ENCODE data around the gene OPCML. TPM values are rescaled to one million over a fixed set of nuclear protein-coding genes. Genes with fewer than 3 reads are reported as not detected.

Gene OPCML
- total RNA-seq, 1 experiment from 2014 or later = not detected

DNA sequence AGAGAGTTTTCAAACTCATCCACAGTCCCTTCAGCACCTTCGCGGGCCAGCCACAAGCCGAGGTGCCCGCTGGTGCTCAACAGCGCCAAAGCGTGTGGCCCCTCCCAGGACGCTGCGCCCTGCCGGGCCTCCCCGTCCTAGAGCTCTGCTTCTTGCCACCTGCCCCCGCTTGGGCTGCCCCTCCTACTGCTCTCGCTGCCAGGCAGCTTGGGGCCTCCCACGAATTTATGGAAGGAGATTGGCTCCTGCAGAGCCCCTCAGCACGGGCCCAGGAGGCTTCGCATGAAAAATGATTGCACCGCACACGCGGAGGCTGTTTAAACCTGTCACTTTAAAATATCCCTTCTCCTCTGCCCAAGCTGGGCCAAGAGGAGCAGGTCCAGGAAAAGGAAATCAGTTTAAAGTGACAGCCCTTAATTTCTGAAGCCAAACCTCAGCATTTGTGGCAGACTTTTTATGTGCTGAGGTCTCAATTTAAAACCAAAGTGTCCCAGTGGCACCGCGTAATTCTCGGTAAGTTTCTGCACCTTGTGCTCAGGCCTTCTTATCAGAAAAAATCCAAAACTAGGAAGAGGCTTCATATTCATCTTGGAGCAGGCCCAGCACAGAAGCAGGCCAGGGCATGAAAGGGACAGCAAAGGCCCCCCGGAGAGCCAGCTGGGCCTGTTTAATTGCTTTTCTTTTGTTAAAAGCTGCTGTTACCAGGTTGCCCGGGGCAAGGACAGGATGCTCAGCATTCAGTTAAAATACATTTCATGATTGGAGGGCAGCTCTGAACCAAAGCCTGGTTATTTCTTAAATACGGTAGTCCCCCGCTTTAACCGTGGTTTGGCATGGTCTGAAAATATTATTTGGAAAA, 303.6 kb downstream of the OPCML start:
- POLR2A ChIA-PET = no interaction called here

DNA sequence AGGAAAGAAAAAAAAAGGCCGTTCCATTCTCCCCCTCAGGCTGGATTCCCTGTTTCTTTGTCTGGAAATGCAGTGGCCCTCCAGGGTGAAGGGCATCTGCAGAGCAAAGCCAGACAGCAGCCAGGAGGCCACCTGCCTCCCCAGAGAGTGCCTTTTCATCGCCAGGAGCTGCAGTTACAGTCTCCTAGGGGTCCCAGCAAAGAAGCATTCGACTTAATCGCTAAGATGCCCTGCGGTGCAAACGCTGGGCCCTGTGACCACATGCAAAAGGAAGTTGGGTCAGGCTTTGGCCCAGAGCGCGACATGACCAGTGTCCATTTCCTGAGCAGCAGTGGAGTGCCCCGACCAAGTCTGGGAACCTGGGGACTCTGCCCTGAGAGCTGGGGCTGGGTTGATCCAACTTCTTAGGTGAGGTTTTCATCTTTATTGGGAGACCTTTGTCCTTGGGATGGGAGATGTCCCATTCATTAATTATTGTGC, 304.6 kb downstream of the OPCML start:
- Histone ChIP-seq H3K36me3 (ENCODE audit: control insufficient read depth, insufficient read depth, low read length) (no peaks in the 10 kb centered on the region), H3K27me3 (replicated peaks; ENCODE audit: control insufficient read depth, insufficient read depth, low read length) (no peaks in the 10 kb centered on the region), H3K4me3 (ENCODE audit: low read depth, low read length) (no peak overlapping the region), H3K9me3 (peaks cover 17% of the 10 kb centered on the region; the same call in 1 of the 2 replicates), H3K4me1 (peaks cover 36% of the 10 kb centered on the region)
- H3K27me3 Mint-ChIP-seq (ENCODE audit: insufficient read depth, unreplicated experiment) = no peaks in the 10 kb centered on the region
- CTCF ChIA-PET = no interaction called here
- BruUV-seq (replicated peaks) = no TSS peak
- H3K4me1 Mint-ChIP-seq (ENCODE audit: low read depth, unreplicated experiment) = peaks cover 12% of the 10 kb centered on the region
- intact Hi-C loops (cut with micrococcal nuclease; ENCODE audit: unreplicated experiment) = no loop called here
- no peak for DNase-seq
- peaks cover 25% of the 10 kb centered on the region for H3K9me3 Mint-ChIP-seq (ENCODE audit: unreplicated experiment)
- no peak overlapping the region for H3K4me3 Mint-ChIP-seq (ENCODE audit: unreplicated experiment)
- H3K27ac Mint-ChIP-seq (ENCODE audit: unreplicated experiment) = no peak overlapping the region
- no peak for TF ChIP-seq CTCF (IDR thresholded peaks at IDR 0.05; ENCODE audit: insufficient read depth in 1 of 2, low read depth in 1 of 2, low read length in 1 of 2, severe bottlenecking in 1 of 2, unreplicated experiment in 1 of 2)
- no peaks in the 10 kb centered on the region for H3K36me3 Mint-ChIP-seq (ENCODE audit: insufficient read depth, unreplicated experiment)
- POLR2A ChIA-PET = no interaction called here

More for the DNA sequence above, 303.6 kb downstream of the OPCML start:
- no peak overlapping the region for H3K4me3 ChIP-seq (ENCODE audit: low read depth, low read length)
- Mint-ChIP-seq H3K4me3 (ENCODE audit: unreplicated experiment) (no peak overlapping the region), H3K27ac (ENCODE audit: unreplicated experiment) (no peak overlapping the region), H3K36me3 (ENCODE audit: insufficient read depth, unreplicated experiment) (peaks cover 3% of the 10 kb centered on the region), H3K9me3 (ENCODE audit: unreplicated experiment) (peaks cover 32% of the 10 kb centered on the region), H3K4me1 (ENCODE audit: low read depth, unreplicated experiment) (peaks cover 12% of the 10 kb centered on the region), H3K27me3 (ENCODE audit: insufficient read depth, unreplicated experiment) (no peaks in the 10 kb centered on the region)
- H3K4me1 ChIP-seq = peaks cover 36% of the 10 kb centered on the region
- H3K27me3 ChIP-seq (replicated peaks; ENCODE audit: control insufficient read depth, insufficient read depth, low read length) = no peaks in the 10 kb centered on the region
- no peak for TF ChIP-seq CTCF (IDR thresholded peaks at IDR 0.05; ENCODE audit: insufficient read depth in 1 of 2, low read depth in 1 of 2, low read length in 1 of 2, severe bottlenecking in 1 of 2, unreplicated experiment in 1 of 2)
- DNase-seq = no peak
- CTCF ChIA-PET = no interaction called here
- H3K36me3 ChIP-seq (ENCODE audit: control insufficient read depth, insufficient read depth, low read length) = no peaks in the 10 kb centered on the region
- BruUV-seq (replicated peaks) = no TSS peak
- peaks cover 27% of the 10 kb centered on the region for H3K9me3 ChIP-seq
- intact Hi-C loops (cut with micrococcal nuclease; ENCODE audit: unreplicated experiment) = no loop called here

- Histone ChIP-seq H3K4me3 (ENCODE audit: low read depth, low read length) (no peak overlapping the region), H3K4me1 (peaks cover 15% of the 10 kb centered on the region), H3K36me3 (ENCODE audit: control insufficient read depth, insufficient read depth, low read length) (no peaks in the 10 kb centered on the region), H3K27me3 (replicated peaks; ENCODE audit: control insufficient read depth, insufficient read depth, low read length) (no peaks in the 10 kb centered on the region), H3K9me3 (peaks cover 6% of the 10 kb centered on the region; the same call in 1 of the 2 replicates)
- intact Hi-C loops (cut with micrococcal nuclease; ENCODE audit: unreplicated experiment) = no loop called here
- H3K36me3 Mint-ChIP-seq (ENCODE audit: insufficient read depth, unreplicated experiment) = no peaks in the 10 kb centered on the region
- no peaks in the 10 kb centered on the region for H3K27me3 Mint-ChIP-seq (ENCODE audit: insufficient read depth, unreplicated experiment)
- no peak overlapping the region for H3K27ac Mint-ChIP-seq (ENCODE audit: unreplicated experiment)
- H3K4me3 Mint-ChIP-seq (ENCODE audit: unreplicated experiment) = no peak overlapping the region
- DNase-seq = no peak
- no TSS peak for BruUV-seq (replicated peaks)
- no peak for TF ChIP-seq CTCF (IDR thresholded peaks at IDR 0.05; ENCODE audit: insufficient read depth in 1 of 2, low read depth in 1 of 2, low read length in 1 of 2, severe bottlenecking in 1 of 2, unreplicated experiment in 1 of 2)
- ChIA-PET POLR2A (no interaction called here), CTCF (interaction anchor here (0.9 kb wide), 1 partner anchor 89 kb away, joined by 3 read pairs; no protein-coding TSS in a partner anchor)
- H3K9me3 Mint-ChIP-seq (ENCODE audit: unreplicated experiment) = peaks cover 11% of the 10 kb centered on the region
- H3K4me1 Mint-ChIP-seq (ENCODE audit: low read depth, unreplicated experiment) = no peaks in the 10 kb centered on the region
Observed at GRCh38 chr11:133224271-133224670, 308.0 kb downstream of the OPCML start.
